ENCODE data around the gene MVD.
A peak's percentile ranks its signal among the peaks of the same experiment; 100 is the strongest.

DNA sequence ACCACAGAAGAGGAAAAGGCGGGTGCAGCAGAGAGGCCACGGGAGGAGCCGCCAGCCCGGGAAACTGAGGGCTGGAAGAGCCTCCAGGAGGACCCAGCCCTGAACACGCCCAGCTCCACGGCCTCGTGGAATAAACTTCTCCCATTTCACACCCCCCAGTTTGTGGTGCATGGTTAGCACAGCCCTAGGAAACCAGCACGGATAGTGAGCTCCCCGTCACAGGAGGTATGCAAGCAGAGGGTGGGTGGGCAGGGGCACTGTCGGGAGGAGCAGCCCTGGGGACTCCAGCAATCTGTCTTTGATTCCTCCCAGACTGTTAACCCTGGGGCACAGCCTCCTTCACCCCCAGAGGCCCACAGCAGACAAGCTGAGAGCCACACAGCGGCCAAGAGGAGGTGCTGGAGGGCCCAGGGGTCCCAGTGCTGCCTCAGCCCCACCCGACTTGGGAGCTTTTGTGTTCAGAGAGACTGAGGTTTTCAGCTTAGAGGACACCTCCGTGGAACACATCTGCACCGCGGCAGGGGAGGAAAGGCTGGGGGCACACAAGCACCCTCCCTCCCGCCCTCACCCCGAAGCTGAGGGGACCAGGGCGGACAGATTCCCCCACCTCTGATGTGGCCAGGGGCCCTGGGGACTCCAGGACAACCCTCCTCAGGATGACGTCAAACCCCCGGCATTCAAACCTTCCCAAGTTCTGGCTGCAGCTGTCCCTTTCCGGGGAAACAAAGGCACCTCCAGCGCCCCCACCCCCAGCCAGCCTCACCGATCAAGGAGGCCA, 26.2 kb downstream of the MVD start:
- TF ChIP-seq CTCF (conservative IDR thresholded peaks at IDR 0.05; ENCODE audit: low read depth in 2 of 2) (0 out of 4 replicates have a peak, but pooled peaks of 1 of the 2 experiments have one; percentile 29), EZH2 (IDR thresholded peaks at IDR 0.05; ENCODE audit: low read depth, unreplicated experiment) (no peak), POLR2AphosphoS5 (IDR thresholded peaks at IDR 0.05; ENCODE audit: low read depth) (no peak), EZH2phosphoT487 (IDR thresholded peaks at IDR 0.05; ENCODE audit: unreplicated experiment) (no peak), ZNF114 (CRISPR knock-in tag; IDR thresholded peaks at IDR 0.05) (no peak), REST (IDR thresholded peaks at IDR 0.05; ENCODE audit: unreplicated experiment) (no peak)
- TF ChIP-seq, protein P1, sequence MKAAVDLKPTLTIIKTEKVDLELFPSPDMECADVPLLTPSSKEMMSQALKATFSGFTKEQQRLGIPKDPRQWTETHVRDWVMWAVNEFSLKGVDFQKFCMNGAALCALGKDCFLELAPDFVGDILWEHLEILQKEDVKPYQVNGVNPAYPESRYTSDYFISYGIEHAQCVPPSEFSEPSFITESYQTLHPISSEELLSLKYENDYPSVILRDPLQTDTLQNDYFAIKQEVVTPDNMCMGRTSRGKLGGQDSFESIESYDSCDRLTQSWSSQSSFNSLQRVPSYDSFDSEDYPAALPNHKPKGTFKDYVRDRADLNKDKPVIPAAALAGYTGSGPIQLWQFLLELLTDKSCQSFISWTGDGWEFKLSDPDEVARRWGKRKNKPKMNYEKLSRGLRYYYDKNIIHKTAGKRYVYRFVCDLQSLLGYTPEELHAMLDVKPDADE (IDR thresholded peaks at IDR 0.05) = no peak

Data from GM23338 (cell line).